Right cardiac atrium (tissue), 5 donors: Measurements from ENCODE around the gene KRT25. TPM values are rescaled to one million over a fixed set of nuclear protein-coding genes. Genes with fewer than 3 reads are reported as not detected.
"Not testable (repeated sequence)": the region's sequence is repeated elsewhere in the genome, so short reads cannot be mapped to it uniquely, and the experiment has no call there.

ENCODE experiments used
- ATAC-seq, 2 donors: fragments of 200-7000 bp; cut with Tn5 transposase; one replicate each; pipeline versions ENCODE4 v1.8.0 to v1.9.1; 2020; ENCODE audit warnings: moderate library complexity in 2 of 2, mild to moderate bottlenecking in 1 of 2
- DNase-seq, 3 donors: peaks; one replicate each; pipeline ENCODE4 v3.0.0-alpha.2; 2020
- H3K27ac ChIP-seq: one replicate; pipeline ENCODE4 v1.5.1; 2013; ENCODE audit warnings: mild to moderate bottlenecking, low read length, control low read depth, moderate library complexity
- H3K27me3 ChIP-seq: one replicate; pipeline ENCODE4 v1.6.1; 2013; ENCODE audit not compliant: control insufficient read depth, insufficient read depth
- H3K4me1 ChIP-seq: one replicate; pipeline ENCODE4 v1.6.1; 2013; ENCODE audit warnings: low read length; ENCODE audit not compliant: control insufficient read depth, insufficient read depth
- H3K4me3 ChIP-seq: one replicate; pipeline ENCODE4 v1.5.1; 2013; ENCODE audit warnings: low read length, control low read depth
- H3K9me3 ChIP-seq: one replicate; pipeline ENCODE4 v1.6.1; 2013; ENCODE audit warnings: low read length; ENCODE audit not compliant: control insufficient read depth
- WGBS: extraction: QIAGEN DNeasy Blood & Tissue Kit; methylation state at CpG from one replicate; pipeline ENCODE4 v1.1.7; 2013; 5-methylcytosine and 5-hydroxymethylcytosine counted together
- intact Hi-C, 4 donors: fragments of 100-400 bp; cut with DNase I; formaldehyde crosslinking; loops; one replicate each; pipeline versions ENCODE4 v1.11.0 to v1.14.0; 2022 to 2023
- polyA plus RNA-seq: library from polyadenylated mRNA; stranded (reverse); fragments of 200-250 nt; gene quantifications from one replicate; pipeline ENCODE4 v1.2.3, GENCODE V29; 2013
- total RNA-seq, 4 donors: library from RNA; stranded (reverse); fragmentation: NEBNext Ultra II Directional; extraction: Animal tissue kit (Norgen Biotek cat#: 25700); gene quantifications; one replicate each; pipeline ENCODE4 v1.2.1, GENCODE V29; 2021
- donor health status: healthy with polysubstance abuse.
- donor health status: DM: no; HTN: yes; CAD: no.
- donor health status: DM: no; HTN: no; CAD: no.
- donor health status: DM: no; HTN: yes; CAD: no; lungs with severe emphysema.
- donor health status: DM: yes; HTN: yes; CAD: no.

KRT25 gene
- total and polyA plus RNA-seq, 5 donors, result not detected

- intact Hi-C loops, result no loop called here
- Histone ChIP-seq H3K4me1 (no peaks in the 10 kb centered on the region), H3K27ac (no peak overlapping the region), H3K4me3 (no peak overlapping the region), H3K9me3 (no peaks in the 10 kb centered on the region), H3K27me3 (no peaks in the 10 kb centered on the region)
- ATAC-seq, result no peak
- 89% methylated on average over 3 of the region's 3 CpGs for WGBS
- DNase-seq, result no peak
These were observed 1.3 kb downstream of the KRT25 start for GRCh38 chr17:40753804-40754203.

- Histone ChIP-seq H3K27ac (no peak overlapping the region), H3K27me3 (no peaks in the 10 kb centered on the region), H3K4me1 (no peaks in the 10 kb centered on the region), H3K4me3 (no peak overlapping the region), H3K9me3 (no peaks in the 10 kb centered on the region)
- no peak for DNase-seq
- no peak for ATAC-seq
- 84% methylated on average over 14 of the region's 14 CpGs for WGBS
- intact Hi-C loops, result no loop called here
These were observed 4.1 kb downstream of the KRT25 start for GRCh38 chr17:40751065-40751464.

GRCh38 chr17:40750391-40750790 is 4.7 kb downstream of the KRT25 start:
- no peak overlapping the region for H3K4me3 ChIP-seq
- no peak overlapping the region for H3K27ac ChIP-seq
- intact Hi-C loops, result no loop called here
- H3K4me1 ChIP-seq, result no peaks in the 10 kb centered on the region
- H3K9me3 ChIP-seq, result no peaks in the 10 kb centered on the region
- no peak for DNase-seq
- 78% methylated on average over 6 of the region's 6 CpGs for WGBS
- H3K27me3 ChIP-seq, result no peaks in the 10 kb centered on the region
- no peak for ATAC-seq

- intact Hi-C loops, H3K9me3 ChIP-seq, ATAC-seq, H3K27me3 ChIP-seq, DNase-seq, H3K4me3 ChIP-seq, H3K4me1 ChIP-seq, H3K27ac ChIP-seq: not testable (repeated sequence)
- 44% methylated on average over 1 of the region's 1 CpG for WGBS
These were observed 6.5 kb downstream of the KRT25 start for GRCh38 chr17:40748666-40749065.

GRCh38 chr17:40738553-40738952 is 16.6 kb downstream of the KRT25 start:
- intact Hi-C loops, result no loop called here
- no peak for DNase-seq
- Histone ChIP-seq H3K27me3 (no peaks in the 10 kb centered on the region), H3K4me3 (no peak overlapping the region), H3K9me3 (peaks cover 2% of the 10 kb centered on the region), H3K27ac (no peak overlapping the region), H3K4me1 (no peaks in the 10 kb centered on the region)
- 59% methylated on average over 4 of the region's 4 CpGs for WGBS
- ATAC-seq, result no peak

GRCh38 chr17:40735016-40735415 is 20.1 kb downstream of the KRT25 start:
- intact Hi-C loops, result no loop called here
- Histone ChIP-seq H3K4me3 (no peak overlapping the region), H3K27me3 (no peaks in the 10 kb centered on the region), H3K9me3 (no peaks in the 10 kb centered on the region), H3K4me1 (no peaks in the 10 kb centered on the region), H3K27ac (no peak overlapping the region)
- DNase-seq (no peak), ATAC-seq (no peak)
- WGBS, result 85% methylated on average over 1 of the region's 1 CpG

- DNase-seq (no peak), ATAC-seq (no peak)
- Histone ChIP-seq H3K4me3 (no peak overlapping the region), H3K27me3 (no peaks in the 10 kb centered on the region), H3K27ac (no peak overlapping the region), H3K9me3 (no peaks in the 10 kb centered on the region), H3K4me1 (no peaks in the 10 kb centered on the region)
- intact Hi-C loops, result no loop called here
- WGBS, result 83% methylated on average over 6 of the region's 6 CpGs
These were observed 21.1 kb downstream of the KRT25 start for GRCh38 chr17:40734018-40734417.

GRCh38 chr17:40730970-40731369 is 24.2 kb downstream of the KRT25 start:
- intact Hi-C loops, result no loop called here
- Histone ChIP-seq H3K4me1 (no peaks in the 10 kb centered on the region), H3K27me3 (no peaks in the 10 kb centered on the region), H3K4me3 (no peak overlapping the region), H3K27ac (no peak overlapping the region), H3K9me3 (no peaks in the 10 kb centered on the region)
- WGBS, result 78% methylated on average over 1 of the region's 1 CpG
- no peak for DNase-seq
- ATAC-seq, result no peak

GRCh38 chr17:40727447-40728231 is 27.5 kb downstream of the KRT25 start:
- no peaks in the 10 kb centered on the region for H3K27me3 ChIP-seq
- ATAC-seq (peak in 1 of 2 donors; percentile 59), DNase-seq (no peak)
- H3K9me3 ChIP-seq, result no peaks in the 10 kb centered on the region
- H3K4me3 ChIP-seq, result no peak overlapping the region
- no peaks in the 10 kb centered on the region for H3K4me1 ChIP-seq
- H3K27ac ChIP-seq, result no peak overlapping the region
- intact Hi-C loops, result no loop called here
- WGBS, result 66% methylated on average over 8 of the region's 8 CpGs

GRCh38 chr17:40726919-40727318 is 28.2 kb downstream of the KRT25 start:
- WGBS, result 66% methylated on average over 2 of the region's 2 CpGs
- Histone ChIP-seq H3K27ac (no peak overlapping the region), H3K4me3 (no peak overlapping the region), H3K27me3 (no peaks in the 10 kb centered on the region), H3K4me1 (no peaks in the 10 kb centered on the region), H3K9me3 (no peaks in the 10 kb centered on the region)
- ATAC-seq (no peak), DNase-seq (no peak)
- intact Hi-C loops, result no loop called here

- 65% methylated on average over 1 of the region's 1 CpG for whole genome bisulfite sequencing
- H3K4me1 ChIP-seq, result no peaks in the 10 kb centered on the region
- H3K4me3 ChIP-seq, result no peak overlapping the region
- H3K9me3 ChIP-seq, result no peaks in the 10 kb centered on the region
- H3K27ac ChIP-seq, result no peak overlapping the region
- ATAC-seq (no peak), DNase-seq (no peak)
- intact Hi-C loops, result no loop called here
- H3K27me3 ChIP-seq, result no peaks in the 10 kb centered on the region
These were observed 30.5 kb downstream of the KRT25 start for GRCh38 chr17:40724656-40725055.

GRCh38 chr17:40722241-40722640 is 32.9 kb downstream of the KRT25 start:
- DNase-seq, result no peak
- H3K4me3 ChIP-seq, result no peak overlapping the region
- intact Hi-C loops, result no loop called here
- peak in 1 of 2 donors; percentile 51 for ATAC-seq
- WGBS, result 52% methylated on average over 1 of the region's 1 CpG
- H3K4me1 ChIP-seq, result no peaks in the 10 kb centered on the region
- H3K9me3 ChIP-seq, result no peaks in the 10 kb centered on the region
- no peaks in the 10 kb centered on the region for H3K27me3 ChIP-seq
- no peak overlapping the region for H3K27ac ChIP-seq
